ENCODE data around the gene CRYBA4.

Gene CRYBA4

DNA sequence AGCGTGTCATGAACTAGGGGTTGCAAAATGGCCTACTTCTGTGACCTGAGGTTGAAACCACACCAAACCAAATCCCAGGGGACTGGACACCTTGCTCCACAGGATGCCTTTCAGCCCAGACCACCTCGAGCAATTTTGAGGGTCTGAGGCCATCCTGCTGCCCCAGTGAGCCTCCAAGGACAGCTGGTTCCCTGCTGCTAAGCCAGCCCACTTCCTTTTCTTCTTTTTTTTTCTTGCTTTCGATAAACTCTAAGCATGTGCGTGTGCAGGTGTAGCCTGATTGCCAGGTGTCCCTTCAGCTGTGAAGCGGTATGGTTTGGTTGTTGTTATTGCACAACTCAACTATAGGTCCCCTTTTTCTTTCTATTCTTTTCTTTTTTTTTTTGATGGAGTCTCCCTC, 6.6 kb upstream of the CRYBA4 start:
- Histone ChIP-seq H3K9me3 (replicated peaks in 1 of 11) (no peaks in the 10 kb centered on the region), H3K4me2 (peak overlapping the region; percentile 68 to 96 (median 84)), H3K4me3 (no peak overlapping the region), H3K9ac (peak overlapping the region in 4 of 11 experiments; percentile 7 to 38 (median 24); a peak in 2 of 22 replicates), H4K20me1 (no peaks in the 10 kb centered on the region), H3K27ac (peak overlapping the region in 7 of 11 experiments; percentile 16 to 87 (median 70); a peak in 12 of 22 replicates), H3K36me3 (no peaks in the 10 kb centered on the region), H3K27me3 (no peaks in the 10 kb centered on the region), H3K4me1 (peaks cover 90 to 99% (median 96%) of the 10 kb centered on the region in 10 experiments)
- TF ChIP-seq Cebpa-rat (IDR thresholded peaks at IDR 0.05) = peak in 5 of 11 experiments; percentile 24 to 72 (median 65); a peak in 8 of 22 replicates

DNA sequence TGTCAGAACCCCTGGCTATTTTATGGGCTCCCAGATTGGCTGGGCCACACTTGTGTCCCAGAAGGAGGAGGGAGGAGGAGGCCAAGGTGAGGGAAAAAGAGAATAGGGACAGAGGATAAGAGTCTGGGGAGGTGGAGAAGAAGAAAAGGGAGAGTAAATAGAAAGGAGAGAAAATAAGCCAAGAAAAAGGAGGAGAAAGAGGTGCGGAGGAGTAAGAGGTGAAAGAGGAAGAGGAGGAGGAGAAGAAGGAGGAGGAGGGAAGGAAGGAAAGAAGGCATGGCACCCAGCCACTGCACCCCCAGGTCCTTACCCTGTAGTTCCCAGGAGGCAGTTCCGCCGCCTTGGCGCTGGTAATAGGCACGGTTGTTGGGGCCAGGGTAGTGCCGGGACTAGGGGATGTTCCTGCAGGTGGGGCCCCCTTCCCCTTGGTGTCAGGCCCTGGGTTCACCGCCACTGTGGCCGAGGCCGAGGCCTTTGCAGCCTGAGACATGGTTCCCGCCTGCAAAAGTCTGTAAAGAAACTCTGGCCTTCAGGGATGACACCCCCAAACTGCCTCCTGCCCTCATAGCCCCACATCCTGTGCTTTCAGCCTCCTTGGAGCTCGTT, 5.8 kb upstream of the CRYBA4 start:
- Histone ChIP-seq H3K4me2 (peak overlapping the region; percentile 76 to 96 (median 87)), H3K9me3 (replicated peaks in 1 of 11) (no peaks in the 10 kb centered on the region), H3K27me3 (no peaks in the 10 kb centered on the region), H3K4me1 (peaks cover 84 to 98% (median 90%) of the 10 kb centered on the region in 10 experiments), H4K20me1 (no peaks in the 10 kb centered on the region), H3K36me3 (no peaks in the 10 kb centered on the region), H3K4me3 (no peak overlapping the region), H3K9ac (peak overlapping the region in 9 of 11 experiments; percentile 9 to 76 (median 48); a peak in 16 of 22 replicates), H3K27ac (peak overlapping the region in 10 of 11 experiments; percentile 18 to 94 (median 85); a peak in 19 of 22 replicates)
- no peak for TF ChIP-seq Cebpa-rat (IDR thresholded peaks at IDR 0.05)

GRCh38 chr22:26616650-26617049, 5.1 kb upstream of the CRYBA4 start:
- Histone ChIP-seq H3K4me1 (peaks cover 80 to 98% (median 89%) of the 10 kb centered on the region in 10 experiments), H3K9ac (peak overlapping the region in 8 of 11 experiments; percentile 48 to 84 (median 75); a peak in 11 of 22 replicates), H3K4me3 (0 out of 20 replicates have a peak overlapping the region, but pooled peaks of 1 of the 10 experiments have one; percentile 28), H3K36me3 (no peaks in the 10 kb centered on the region), H3K9me3 (replicated peaks in 1 of 11) (no peaks in the 10 kb centered on the region), H4K20me1 (no peaks in the 10 kb centered on the region), H3K27me3 (no peaks in the 10 kb centered on the region), H3K27ac (peak overlapping the region in 10 of 11 experiments; percentile 70 to 94 (median 88); a peak in 21 of 22 replicates), H3K4me2 (peak overlapping the region; percentile 76 to 96 (median 87))
- no peak for TF ChIP-seq Cebpa-rat (IDR thresholded peaks at IDR 0.05)

GRCh38 chr22:26617271-26618199, 4.2 kb upstream of the CRYBA4 start, which contains the start of gene CRYBB1:
Gene CRYBB1, minus strand, starts transcription at chr22:26618027. Its CDS starts 1,708 bp downstream, at chr22:26616319.
- Histone ChIP-seq H3K4me2 (peak within 1 kb of the TSS; percentile 76 to 96 (median 87)), H3K36me3 (no peaks in the 10 kb centered on the region), H4K20me1 (no peaks in the 10 kb centered on the region), H3K4me3 (peak within 1 kb of the TSS in 3 of 10 experiments; percentile 28 to 40 (median 39); a peak in 4 of 20 replicates), H3K27me3 (no peaks in the 10 kb centered on the region), H3K4me1 (peaks cover 71 to 93% (median 81%) of the 10 kb centered on the region in 10 experiments), H3K9me3 (replicated peaks in 1 of 11) (no peaks in the 10 kb centered on the region), H3K27ac (peak within 1 kb of the TSS; percentile 70 to 94 (median 88)), H3K9ac (peak within 1 kb of the TSS; percentile 64 to 84 (median 76))
- no peak for TF ChIP-seq Cebpa-rat (IDR thresholded peaks at IDR 0.05)

DNA sequence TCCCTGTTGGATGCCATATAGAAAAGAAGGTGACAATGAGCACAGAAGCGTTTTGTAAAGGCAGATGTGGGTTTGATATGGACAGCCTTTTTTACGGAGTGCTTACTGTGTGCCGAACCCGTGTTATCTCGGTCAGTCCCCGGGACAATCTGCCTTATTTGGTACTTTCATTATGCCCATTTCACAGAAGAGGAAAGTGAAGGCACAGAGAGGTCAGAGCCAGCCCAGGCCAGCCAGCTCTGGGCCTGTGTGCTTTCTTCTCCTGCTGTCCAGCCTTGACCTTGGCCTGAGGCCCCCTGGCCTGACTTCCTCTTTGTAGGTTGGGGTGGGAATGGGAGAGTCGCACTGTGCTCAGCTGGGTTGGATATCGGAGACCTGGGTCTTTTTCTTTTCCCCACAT, 3.3 kb upstream of the CRYBA4 start:
- Histone ChIP-seq H3K4me2 (peak overlapping the region; percentile 76 to 96 (median 87)), H3K4me3 (no peak overlapping the region), H4K20me1 (no peaks in the 10 kb centered on the region), H3K4me1 (peaks cover 63 to 84% (median 72%) of the 10 kb centered on the region in 10 experiments), H3K9me3 (replicated peaks in 1 of 11) (0 out of 22 replicates have a peak, but pooled peaks cover 0 to 3% (median 0%) of the 10 kb centered on the region in 11 experiments), H3K27me3 (no peaks in the 10 kb centered on the region), H3K27ac (peak overlapping the region; percentile 70 to 94 (median 88)), H3K9ac (peak overlapping the region; percentile 64 to 84 (median 76); a peak in 20 of 22 replicates), H3K36me3 (no peaks in the 10 kb centered on the region)
- TF ChIP-seq Cebpa-rat (IDR thresholded peaks at IDR 0.05) = no peak

DNA sequence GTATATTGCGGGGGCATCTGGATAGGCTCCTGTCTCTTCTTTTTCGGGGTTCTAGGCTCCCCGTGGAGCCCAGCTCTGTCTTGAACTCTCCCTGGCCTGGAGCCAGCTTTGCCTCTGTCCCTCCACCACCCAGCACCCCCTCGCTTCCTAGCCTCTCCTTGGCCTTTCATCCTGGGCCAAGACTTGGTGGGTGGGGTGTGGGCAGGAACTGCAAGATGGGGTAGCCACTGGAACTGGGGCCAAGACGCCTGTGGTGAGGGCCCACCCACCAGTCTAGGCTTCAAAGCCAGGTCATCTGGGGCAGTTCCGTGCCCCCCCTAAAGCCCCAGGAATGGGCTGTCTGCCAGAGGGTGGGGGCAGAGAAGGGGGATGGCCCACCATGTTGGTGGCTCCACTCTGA, 2.3 kb upstream of the CRYBA4 start:
- Histone ChIP-seq H3K27ac (peak overlapping the region in 8 of 11 experiments; percentile 5 to 94 (median 88); a peak in 7 of 22 replicates), H3K4me1 (peaks cover 52 to 74% (median 63%) of the 10 kb centered on the region in 10 experiments), H3K4me2 (peak overlapping the region; percentile 18 to 96 (median 52); a peak in 21 of 22 replicates), H4K20me1 (no peaks in the 10 kb centered on the region), H3K27me3 (no peaks in the 10 kb centered on the region), H3K9me3 (replicated peaks in 1 of 11) (peaks cover 0 to 4% (median 0%) of the 10 kb centered on the region in 11 experiments; a peak in 1 of 22 replicates), H3K4me3 (no peak overlapping the region), H3K9ac (no peak overlapping the region; a peak in 1 of 22 replicates), H3K36me3 (no peaks in the 10 kb centered on the region)
- TF ChIP-seq Cebpa-rat (IDR thresholded peaks at IDR 0.05) = no peak

DNA sequence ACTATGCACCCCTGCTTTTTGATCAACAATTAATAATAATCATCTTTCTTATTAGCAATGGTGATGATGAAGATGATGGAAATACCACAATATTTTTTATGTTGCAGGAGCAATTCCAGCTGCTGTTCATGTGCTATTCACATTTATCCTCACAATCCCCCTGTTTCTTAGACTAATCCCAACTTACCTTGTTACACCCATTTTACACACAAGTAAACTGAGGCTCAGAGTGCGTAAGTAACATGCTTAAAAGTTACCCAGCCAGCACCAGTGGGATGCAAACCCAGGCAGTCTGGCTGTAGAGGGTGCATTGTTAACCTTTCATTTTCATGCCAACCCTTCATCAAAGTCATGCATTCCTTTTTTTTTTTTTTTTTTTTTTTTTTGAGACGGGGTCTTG, 1.6 kb upstream of the CRYBA4 start:
- TF ChIP-seq Cebpa-rat (IDR thresholded peaks at IDR 0.05) = no peak
- Histone ChIP-seq H3K27ac (no peak overlapping the region), H3K4me3 (no peak overlapping the region), H3K9ac (no peak overlapping the region), H4K20me1 (no peaks in the 10 kb centered on the region), H3K4me2 (peak overlapping the region in 7 of 11 experiments; percentile 27 to 96 (median 84); a peak in 7 of 22 replicates), H3K36me3 (no peaks in the 10 kb centered on the region), H3K9me3 (replicated peaks in 1 of 11) (peaks cover 0 to 7% (median 0%) of the 10 kb centered on the region in 11 experiments; a peak in 4 of 22 replicates), H3K27me3 (no peaks in the 10 kb centered on the region), H3K4me1 (peaks cover 45 to 68% (median 56%) of the 10 kb centered on the region in 10 experiments)

- H3K9ac ChIP-seq = no peak overlapping the region
- no peak overlapping the region for H3K27ac ChIP-seq
- peaks cover 0 to 8% (median 3%) of the 10 kb centered on the region in 11 experiments; a peak in 6 of 22 replicates for H3K9me3 ChIP-seq (replicated peaks in 1 of 11)
- no peaks in the 10 kb centered on the region for H3K36me3 ChIP-seq
- no peak for TF ChIP-seq Cebpa-rat (IDR thresholded peaks at IDR 0.05)
- no peak overlapping the region for H3K4me2 ChIP-seq
- no peaks in the 10 kb centered on the region for H4K20me1 ChIP-seq
- no peaks in the 10 kb centered on the region for H3K27me3 ChIP-seq
- no peak overlapping the region for H3K4me3 ChIP-seq
- peaks cover 12 to 36% (median 18%) of the 10 kb centered on the region in 10 experiments for H3K4me1 ChIP-seq
Measured at GRCh38 chr22:26623984-26624383, 2.2 kb downstream of the CRYBA4 start.

All from BLaER1 treated with 17β-estradiol and CSF1 and Interleukin-3, amounts not matched to agents 10 nM and 100 nM (cell line).